ENCODE measurements around the gene CLEC16A. TPM values are rescaled to one million over a fixed set of nuclear protein-coding genes. Genes with fewer than 3 reads are reported as not detected.

The CLEC16A gene
- polyA plus RNA-seq, 10 donors = 11.4 to 15.2 (median 12.9) TPM

DNA sequence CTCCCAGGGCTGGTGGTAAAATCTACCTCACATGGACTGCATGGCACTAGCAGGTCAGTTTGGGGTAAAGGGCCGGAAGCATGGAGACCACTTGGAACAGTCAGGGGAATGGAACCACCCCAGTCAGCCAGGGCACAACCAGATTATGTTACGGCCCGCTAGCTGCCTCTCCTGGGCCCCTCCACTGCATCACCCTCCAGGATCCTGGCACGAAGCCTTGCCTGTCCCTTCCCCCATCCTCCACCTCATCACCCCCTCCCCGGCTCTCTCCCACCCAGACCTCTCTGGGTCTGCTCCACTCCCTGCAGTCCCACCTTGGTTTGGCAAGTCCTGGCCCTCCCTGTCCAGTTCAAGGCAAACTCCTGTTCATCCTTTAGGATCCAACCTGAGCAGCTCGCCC, 91.7 kb downstream of the CLEC16A start:
- no peak for DNase-seq

DNA sequence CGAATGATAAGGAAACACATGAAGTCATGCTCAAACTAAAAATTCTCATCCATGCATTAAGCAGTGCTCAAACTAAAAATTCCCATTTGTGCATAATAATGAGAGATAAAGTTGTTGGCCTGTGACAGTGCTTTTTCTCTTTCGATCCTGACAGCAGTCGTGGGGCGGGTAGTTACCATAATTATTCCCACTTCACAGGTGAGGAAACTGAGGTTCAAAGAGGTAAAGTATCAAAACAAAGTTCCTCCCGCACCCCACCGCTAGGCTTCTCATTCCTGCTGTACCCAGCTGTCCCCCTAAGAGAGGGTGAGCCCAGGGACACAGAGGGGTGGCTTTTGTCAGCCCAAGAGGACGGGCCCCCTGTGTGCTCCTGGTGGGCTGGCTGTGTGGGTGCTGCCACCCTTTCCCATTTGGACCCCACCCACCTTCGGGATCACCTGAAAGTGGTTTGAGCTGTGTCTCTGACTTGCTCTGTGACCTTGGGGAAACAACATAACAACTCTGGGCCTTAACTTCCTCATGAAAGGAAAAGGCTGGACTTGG, 92.6 kb downstream of the CLEC16A start:
- no peak for DNase-seq

DNA sequence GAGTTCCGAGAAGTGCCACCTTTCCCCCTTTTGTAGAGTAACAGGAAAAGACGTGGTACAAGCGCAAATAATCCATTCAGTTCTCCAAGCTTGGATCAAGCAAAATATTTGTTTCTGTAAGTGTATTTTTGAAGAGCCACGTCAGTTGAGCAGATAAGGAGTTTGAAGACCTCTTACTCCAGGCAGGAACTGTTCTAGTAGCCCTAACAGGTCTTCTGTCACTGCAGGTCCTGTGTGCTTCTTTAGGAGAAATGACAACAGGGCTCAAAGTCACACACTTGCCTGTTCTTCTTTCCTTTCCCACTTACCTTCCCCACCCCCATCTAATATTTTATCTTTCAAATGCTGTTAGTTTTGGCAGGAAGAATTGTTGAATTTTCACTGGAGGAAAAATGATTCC, 93.9 kb downstream of the CLEC16A start:
- DNase-seq = no peak

DNA sequence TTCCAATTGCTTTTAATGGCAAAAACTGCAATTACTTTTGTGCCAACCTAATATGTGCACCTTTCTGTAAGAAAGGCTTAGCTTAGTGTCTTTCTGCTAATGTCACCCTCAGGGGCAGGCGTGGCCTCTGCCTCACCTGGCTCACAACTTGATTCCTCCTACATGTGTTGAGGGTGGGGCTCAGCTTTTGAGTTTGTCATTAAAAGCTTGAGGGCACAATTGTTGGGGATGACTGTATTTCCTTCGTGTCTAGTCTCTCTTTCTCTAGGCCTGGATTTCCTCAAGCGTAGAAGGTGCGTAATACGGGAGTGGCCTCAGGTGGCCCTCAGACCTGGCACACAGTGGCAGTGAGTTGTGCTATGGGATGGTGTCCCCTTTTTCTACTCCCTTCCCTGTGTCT, 94.4 kb downstream of the CLEC16A start:
- no peak for DNase-seq

DNA sequence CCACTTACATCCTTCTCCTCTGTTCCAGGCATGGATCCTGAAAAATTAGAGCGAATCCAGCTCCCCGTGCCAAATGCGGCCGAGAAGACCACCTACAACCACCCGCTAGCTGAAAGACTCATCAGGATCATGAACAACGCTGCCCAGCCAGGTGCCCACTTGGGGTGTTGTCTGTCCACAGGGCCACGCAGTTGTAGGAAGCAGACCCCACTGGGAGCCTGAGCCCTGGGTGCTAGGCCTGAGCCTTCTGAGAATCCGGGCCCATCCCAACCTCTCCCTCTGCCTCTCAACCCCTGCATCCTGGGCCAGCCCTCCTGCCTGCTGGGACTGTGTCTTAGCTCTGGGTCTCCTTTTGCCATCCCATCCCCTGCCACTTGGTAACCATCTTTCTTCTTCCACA, 95.4 kb downstream of the CLEC16A start:
- no peak for DNase-seq

DNA sequence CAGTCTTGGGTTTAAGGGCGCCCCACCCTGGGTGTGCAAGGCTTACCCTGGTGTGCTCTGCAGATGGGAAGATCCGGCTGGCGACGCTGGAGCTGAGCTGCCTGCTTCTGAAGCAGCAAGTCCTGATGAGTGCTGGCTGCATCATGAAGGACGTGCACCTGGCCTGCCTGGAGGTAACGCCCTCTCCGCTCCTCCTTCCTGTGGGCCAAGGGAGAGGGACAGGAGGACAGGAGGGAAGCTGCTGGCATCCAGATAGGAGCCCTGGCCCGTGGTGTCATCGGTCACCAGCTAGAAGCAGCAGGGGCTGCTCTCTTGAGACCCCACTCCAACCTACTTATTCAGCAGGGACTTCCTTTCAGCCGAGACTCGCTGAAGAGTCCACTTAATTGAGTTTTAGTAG, 97.8 kb downstream of the CLEC16A start:
- no peak for DNase-seq

DNA sequence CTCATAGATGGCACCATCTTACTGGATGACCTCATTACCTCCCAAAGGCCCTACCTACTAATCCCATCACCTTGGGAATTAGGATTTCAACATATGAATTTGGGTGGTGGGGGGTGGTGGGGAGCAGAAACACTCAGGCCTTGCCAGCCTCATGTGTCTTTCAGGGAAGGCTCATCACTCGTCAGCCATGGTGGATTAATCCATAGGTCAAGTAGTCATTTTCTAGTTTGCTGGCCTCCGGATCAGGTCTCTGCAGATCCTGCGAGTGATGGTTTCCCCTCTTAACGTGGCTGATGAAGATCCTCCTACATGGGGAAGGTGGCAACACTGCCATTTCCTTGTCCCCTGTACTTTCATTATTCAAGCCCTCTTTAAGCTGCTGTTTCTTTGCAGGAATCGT, 101.1 kb downstream of the CLEC16A start:
- no peak for DNase-seq

DNA sequence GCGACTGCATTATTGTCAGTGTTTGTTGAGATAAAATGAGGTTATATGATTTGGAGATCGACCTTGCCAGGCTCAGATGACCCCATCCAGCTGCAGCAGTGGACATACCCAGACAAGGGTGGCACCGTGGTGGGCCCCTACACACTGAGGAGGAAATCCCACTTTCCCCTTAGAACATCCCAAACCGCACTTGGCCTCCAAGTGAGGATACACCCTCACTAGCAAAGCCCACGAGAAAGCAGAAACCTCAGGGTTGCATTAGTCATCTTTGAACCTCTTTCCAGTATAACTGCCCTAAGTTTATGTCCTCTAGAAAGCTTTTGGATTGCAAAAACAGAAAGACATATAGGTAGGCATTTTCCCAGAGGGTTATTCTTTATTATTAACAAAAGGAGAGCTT, 101.5 kb downstream of the CLEC16A start:
- DNase-seq = peak in 1 of 3 donors; percentile 37

DNA sequence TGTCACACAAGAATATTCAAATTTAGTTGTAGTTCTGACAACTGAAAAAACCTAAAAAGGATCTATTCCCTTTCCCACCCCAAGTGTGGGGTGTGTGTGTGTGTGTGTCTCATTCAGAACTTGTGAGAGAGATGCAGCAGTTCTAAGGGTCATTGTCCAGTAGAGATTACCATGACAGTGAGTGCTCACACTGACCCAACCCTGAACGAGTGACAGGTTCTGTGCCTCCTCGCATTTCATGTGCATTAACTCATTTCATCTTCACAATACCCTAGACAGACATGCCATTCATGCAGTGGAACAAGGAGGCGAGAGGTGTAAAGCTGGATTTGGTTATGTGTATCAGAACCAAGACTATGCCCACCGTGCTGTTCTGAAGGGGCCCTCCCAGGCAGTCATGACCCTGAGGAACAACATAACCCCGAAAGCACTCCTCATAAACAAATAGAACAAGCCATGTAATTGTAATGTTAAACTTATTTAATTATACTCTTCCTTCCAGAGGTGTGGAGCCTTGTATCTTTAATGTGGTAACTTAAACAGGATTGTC, 102.1 kb downstream of the CLEC16A start:
- DNase-seq = peak in 1 of 3 donors; percentile 41

DNA sequence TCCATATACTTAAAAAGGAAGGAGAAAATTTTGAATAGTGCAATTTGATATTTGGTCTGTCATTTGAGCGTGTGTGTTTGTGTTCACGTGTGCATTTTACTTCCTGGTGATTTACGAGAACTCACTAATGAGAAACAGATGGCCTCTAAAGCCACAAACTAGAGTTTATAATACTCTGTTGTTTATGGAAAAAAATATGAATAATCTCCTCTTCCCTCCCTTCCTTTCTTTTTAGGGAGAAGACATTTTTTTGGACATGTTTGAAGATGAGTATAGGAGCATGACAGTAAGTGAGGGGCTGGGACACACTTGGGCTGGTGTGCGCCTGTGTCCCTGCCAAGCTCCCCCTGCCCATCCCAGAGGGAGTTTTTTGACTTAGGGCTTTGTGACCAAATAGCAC, 102.7 kb downstream of the CLEC16A start:
- DNase-seq = peak; percentile 81 to 90 (median 86)

DNA sequence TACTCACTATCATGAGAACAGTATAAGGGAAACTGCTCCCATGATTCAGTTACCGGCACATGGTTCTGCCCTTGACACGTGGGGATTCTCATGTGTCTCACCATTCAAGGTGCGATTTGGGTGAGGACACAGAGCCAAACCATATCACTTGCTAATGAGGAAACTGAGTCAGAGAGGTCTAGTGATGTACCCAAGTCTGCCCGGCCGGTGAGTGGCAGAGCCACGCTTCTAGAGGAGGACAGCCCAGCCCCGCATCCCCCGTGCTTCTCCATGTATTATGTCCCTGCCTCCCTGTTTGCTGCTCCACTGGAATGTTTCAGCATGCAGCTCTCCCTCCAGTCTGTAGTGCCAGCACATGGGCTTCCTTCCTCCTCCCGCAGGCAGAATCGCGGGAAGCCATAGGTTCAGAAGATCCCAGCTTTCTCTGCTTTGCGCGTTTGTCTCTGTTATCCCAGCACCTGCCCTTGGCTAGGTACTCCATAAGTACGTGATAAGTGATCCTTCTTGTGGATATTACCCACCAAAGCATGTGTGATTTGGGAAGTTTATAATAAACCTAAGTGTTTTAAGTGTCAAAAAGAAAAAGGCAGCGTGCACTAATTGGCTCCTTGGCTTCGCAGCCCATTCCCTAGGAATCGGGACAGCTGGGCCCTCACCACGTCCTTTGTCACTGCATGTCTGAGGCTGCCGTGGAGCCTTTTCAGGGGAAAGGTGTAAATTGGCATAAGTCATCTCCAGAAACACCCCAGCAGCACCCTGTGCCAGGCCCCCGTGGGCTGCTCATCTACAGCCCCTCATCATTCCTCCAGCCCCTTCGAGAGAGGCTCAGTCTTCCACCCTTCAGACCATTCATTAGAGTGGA, 103.8 kb downstream of the CLEC16A start:
- DNase-seq = no peak

DNA sequence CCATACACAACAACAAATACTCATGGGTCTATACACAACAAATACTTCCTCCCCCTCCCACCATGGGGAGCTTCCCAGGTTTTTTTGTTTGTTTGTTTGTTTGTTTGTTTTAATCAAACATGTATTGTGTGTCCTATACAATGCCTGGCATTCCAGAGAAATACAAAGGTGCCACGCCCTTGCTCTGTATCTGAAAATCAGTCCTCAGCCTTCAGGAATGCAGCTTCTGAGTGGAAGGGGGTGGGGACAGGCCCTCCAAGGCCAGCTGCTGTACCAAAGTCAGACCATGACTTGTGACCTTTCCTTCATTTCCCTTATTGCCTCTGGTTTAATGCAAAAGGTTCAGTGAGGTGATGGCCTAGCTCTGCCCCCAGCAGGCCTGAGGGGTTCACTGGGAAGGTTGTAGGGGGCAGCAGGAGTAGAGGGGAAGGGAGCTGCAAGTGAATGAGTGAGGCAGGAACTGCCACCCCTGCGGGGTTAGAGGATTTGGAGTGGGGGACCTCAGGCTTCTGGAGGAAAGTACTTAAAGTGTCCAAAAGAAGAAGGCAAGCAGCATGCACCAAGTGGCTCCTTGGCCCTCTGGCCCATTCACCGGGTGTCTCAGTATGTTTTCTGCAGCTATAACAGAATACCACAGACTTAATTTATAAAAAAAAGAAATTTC, 105.2 kb downstream of the CLEC16A start:
- no peak for DNase-seq

DNA sequence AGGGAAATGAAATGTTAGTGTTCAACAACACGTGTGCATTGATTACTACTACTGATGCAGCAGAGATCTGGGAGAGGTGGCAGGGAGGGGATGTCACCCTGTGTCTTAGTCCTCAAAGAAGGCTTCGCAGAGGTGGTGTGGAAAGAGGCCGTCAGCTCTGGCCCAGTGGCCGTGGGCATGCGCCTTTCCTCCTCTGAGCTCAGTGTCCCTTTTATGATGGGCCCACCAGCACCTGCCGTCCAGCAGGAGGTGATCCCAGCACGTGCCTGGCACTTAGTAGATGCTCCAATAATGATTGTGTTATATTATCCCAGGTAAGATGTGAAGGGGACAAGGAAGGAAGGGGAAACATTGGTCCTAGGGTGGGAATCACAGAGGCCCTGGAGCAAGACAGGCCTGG, 106.2 kb downstream of the CLEC16A start:
- DNase-seq = no peak

DNA sequence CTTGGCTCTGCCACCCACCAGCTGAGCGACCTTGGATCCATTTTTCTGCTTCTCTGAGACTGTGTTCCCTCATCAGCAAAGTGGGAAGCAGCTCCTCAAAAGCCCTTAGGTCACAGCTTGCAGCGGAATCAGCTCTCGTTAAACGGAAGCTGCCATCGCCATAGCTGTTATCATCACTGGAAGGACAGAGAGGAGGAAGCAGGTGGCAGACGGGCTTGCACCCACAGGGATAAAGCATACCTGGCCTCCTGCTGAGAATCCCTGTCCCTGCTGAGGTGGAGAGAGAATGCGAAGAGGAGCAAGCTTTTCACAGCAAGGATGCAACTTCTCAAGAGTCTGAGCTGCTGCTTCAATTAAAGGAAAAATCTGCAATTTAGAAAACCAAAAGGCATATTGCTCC, 106.6 kb downstream of the CLEC16A start:
- DNase-seq = no peak

DNA sequence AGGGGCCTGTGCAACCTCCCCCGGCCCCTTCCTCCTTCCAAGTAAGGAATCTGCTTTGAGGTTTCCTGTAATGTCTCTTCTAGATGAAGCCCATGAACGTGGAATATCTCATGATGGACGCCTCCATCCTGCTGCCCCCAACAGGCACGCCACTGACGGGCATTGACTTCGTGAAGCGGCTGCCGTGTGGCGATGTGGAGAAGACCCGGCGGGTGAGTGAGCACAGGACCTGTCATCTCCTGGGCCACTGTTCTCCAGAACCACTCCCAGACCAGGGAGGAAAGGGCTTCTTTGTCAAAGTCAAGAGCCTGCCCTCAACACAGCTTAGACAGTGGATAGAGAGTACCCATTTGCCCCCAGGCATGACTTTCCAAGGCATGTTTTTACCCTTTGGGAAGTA, 107.1 kb downstream of the CLEC16A start:
- no peak for DNase-seq

DNA sequence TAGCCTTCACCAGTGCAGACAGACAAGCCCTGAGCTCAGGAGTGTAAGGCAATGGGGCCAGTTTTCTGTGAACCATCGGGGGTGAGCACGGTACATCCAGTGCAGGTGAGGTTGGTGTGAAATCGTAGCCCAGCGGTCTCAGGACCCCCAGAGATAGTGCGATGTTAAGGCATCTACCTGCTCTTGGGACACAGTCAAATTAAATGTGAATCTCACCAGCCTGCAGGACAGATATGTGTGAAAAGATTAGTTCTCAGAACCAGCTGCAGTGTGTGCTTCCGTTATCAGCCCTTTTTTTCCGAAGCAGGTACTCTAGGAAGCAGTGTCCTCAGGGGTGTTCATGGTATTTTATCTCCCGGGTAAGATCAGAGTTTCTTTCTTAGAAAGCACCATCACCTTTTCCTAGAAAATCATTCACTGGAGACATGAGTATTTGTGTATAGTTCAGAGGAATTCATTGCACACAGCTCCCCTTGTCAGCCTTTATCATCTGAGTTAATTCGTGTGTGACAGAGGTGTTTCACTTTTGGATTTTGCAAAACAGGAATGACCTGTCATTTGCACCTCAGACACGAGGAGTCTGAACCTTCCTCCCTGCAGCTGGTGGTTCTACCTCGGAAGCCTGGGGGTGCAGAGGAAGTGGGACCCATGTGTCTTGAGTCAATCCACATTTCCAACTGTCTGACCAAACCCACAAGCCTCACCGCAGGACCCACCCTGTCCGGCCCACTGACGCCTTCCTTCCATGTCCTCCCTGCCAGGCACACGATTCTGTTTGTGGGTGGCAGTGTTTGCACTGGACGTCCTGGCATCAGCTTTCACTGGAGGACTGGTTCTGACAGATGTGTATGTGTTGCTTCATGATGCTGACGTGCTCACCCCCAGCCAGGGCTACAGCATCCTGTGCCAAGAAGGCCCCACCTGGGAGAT, 107.8 kb downstream of the CLEC16A start:
- DNase-seq = no peak

DNA sequence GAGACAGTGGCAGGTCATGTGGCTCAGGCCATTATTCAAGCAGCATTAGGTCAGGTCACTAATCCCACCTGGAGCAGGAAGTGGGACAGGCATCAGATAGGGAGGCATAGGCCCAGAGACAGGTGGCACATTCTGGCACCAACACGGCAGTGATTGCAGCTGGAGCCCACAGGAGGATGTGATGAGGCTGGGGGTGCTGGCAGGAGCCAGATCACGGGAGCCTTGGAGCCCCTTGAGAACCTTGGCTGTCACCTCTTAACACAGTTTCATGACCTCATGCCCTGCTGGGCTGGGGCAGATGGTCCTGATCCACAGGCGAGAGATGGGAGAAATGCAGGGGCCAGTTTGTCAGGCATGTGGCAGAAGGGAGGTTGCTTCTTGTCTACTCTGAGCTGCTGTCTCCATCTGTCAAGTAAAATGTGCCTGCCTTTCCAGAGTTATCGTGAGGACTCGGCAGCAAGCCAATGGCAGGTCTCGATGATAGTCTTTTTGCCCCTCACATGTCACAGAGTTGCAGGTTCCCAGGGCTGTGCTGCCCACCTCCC, 109.6 kb downstream of the CLEC16A start:
- DNase-seq = no peak

DNA sequence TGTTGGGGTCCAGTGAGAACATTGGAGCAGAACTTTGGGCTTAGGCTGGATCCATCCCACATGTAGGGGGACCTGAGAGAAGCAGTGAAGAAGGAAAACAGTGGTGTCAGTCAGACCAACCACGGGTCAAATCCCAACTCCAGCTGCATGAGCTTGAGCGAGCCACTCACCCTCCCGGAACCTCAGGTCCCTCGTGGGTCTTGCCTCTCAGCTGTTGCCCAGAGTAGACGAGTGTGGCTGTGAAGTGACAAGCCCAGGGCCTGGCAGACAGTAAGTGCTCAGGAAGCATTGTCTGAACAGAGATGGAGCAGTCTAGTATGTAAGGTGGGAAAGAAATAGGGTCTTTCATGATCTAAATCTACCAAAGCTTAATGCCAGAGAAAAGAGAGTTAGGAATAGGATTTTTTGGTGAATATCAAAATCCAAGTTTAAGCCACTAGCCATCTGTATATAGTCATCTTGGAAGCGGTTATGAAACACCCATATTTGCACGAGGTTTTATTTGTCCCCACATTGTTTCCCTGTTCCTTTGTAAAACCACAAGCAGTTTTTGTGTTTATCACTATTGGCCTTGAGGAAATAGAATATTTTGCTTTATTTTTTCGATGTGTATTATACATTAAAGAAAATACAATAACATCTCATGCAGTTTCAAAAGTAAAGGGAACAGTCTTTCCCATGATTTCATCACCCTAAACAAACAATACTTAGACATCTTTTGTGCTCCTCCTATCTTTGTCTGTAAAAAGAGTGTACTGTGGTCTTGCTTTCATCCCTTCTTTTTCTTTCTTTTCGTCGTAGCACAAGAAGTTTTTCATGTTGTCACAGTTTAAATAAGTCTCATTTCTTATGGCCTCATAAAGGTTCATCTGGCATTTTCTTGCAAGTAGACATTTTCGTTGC, 112.0 kb downstream of the CLEC16A start:
- no peak for DNase-seq

DNA sequence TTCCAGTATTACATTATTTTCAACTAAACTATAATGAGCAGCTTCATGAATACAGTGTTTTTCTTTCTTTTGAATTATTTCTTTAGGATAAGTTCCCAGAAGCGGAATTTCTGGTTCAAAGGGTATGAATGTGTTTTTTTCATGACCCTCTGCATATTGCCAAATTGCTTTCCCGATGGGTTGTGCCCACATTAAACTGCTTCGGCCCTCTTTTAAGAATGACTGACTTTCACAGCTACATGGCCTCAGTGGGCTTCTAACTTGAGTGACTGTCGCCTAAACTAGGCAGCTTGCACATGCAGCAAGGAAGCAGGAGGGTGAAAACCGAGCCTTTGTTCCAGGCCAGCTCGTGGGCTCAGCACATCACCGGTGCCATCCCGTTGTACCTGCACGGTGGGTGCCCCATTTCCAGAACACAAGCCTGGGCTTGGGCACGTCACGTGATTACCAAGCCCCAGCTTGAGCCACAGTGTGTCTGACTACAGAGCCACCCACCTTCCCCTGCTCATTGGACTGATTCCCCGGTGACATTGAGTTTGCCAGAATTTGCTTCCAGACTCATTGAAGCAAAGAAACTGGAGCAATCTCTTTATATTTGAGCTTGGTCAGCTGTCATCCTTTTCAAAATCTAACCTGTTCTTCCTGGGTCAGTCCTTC, 112.8 kb downstream of the CLEC16A start:
- DNase-seq = no peak
